ENCODE measurements around the gene TULP4. TPM values are rescaled to one million over a fixed set of nuclear protein-coding genes. Genes with fewer than 3 reads are reported as not detected.

TULP4 gene
- total RNA-seq, 1 donor from 2014 or later = 74.8 TPM

GRCh38 chr6:158416883-158417759 lies 104.9 kb downstream of the TULP4 start:
- DNase-seq (ENCODE audit: low read depth, low spot score) = no peak

GRCh38 chr6:158417760-158418098 lies 105.5 kb downstream of the TULP4 start:
- DNase-seq (ENCODE audit: low read depth, low spot score) = no peak

GRCh38 chr6:158418501-158418900 lies 106.2 kb downstream of the TULP4 start:
- no peak for DNase-seq (ENCODE audit: low read depth, low spot score)

GRCh38 chr6:158419339-158419909 lies 107.2 kb downstream of the TULP4 start:
- DNase-seq (ENCODE audit: low read depth, low spot score) = no peak

GRCh38 chr6:158421381-158421780 lies 109.1 kb downstream of the TULP4 start:
- DNase-seq (ENCODE audit: low read depth, low spot score) = no peak

- DNase-seq (ENCODE audit: low read depth, low spot score) = no peak
These were observed 110.5 kb downstream of the TULP4 start for GRCh38 chr6:158422629-158423238.

- DNase-seq (ENCODE audit: low read depth, low spot score) = no peak
These were observed 118.8 kb downstream of the TULP4 start for GRCh38 chr6:158431036-158431435.

GRCh38 chr6:158431560-158431959 lies 119.3 kb downstream of the TULP4 start:
- DNase-seq (ENCODE audit: low read depth, low spot score) = no peak

- DNase-seq (ENCODE audit: low read depth, low spot score) = no peak
These were observed 125.3 kb downstream of the TULP4 start for GRCh38 chr6:158437571-158437970.

GRCh38 chr6:158438226-158438625 lies 126.0 kb downstream of the TULP4 start:
- DNase-seq (ENCODE audit: low read depth, low spot score) = no peak

GRCh38 chr6:158439255-158439654 lies 127.0 kb downstream of the TULP4 start:
- no peak for DNase-seq (ENCODE audit: low read depth, low spot score)

GRCh38 chr6:158441716-158442215 lies 129.5 kb downstream of the TULP4 start:
- no peak for DNase-seq (ENCODE audit: low read depth, low spot score)

GRCh38 chr6:158442306-158442705 lies 130.0 kb downstream of the TULP4 start:
- DNase-seq (ENCODE audit: low read depth, low spot score) = no peak

GRCh38 chr6:158445426-158446085 lies 133.3 kb downstream of the TULP4 start:
- no peak for DNase-seq (ENCODE audit: low read depth, low spot score)

GRCh38 chr6:158448856-158449255 lies 136.6 kb downstream of the TULP4 start:
- DNase-seq (ENCODE audit: low read depth, low spot score) = no peak

- DNase-seq (ENCODE audit: low read depth, low spot score) = no peak
These were observed 139.9 kb downstream of the TULP4 start for GRCh38 chr6:158452191-158452590.

- no peak for DNase-seq (ENCODE audit: low read depth, low spot score)
These were observed 144.9 kb downstream of the TULP4 start for GRCh38 chr6:158457131-158457530.

GRCh38 chr6:158457616-158458278 lies 145.5 kb downstream of the TULP4 start:
- DNase-seq (ENCODE audit: low read depth, low spot score) = no peak

- DNase-seq (ENCODE audit: low read depth, low spot score) = peak; percentile 73
These were observed 147.5 kb downstream of the TULP4 start for GRCh38 chr6:158459726-158460125.

GRCh38 chr6:158460602-158461169 lies 148.4 kb downstream of the TULP4 start:
- DNase-seq (ENCODE audit: low read depth, low spot score) = peak; percentile 79

- no peak for DNase-seq (ENCODE audit: low read depth, low spot score)
These were observed 149.7 kb downstream of the TULP4 start for GRCh38 chr6:158461954-158462353.
